ENCODE measurements around the gene FFAR3.
"Not testable (repeated sequence)": the region's sequence is repeated elsewhere in the genome, so short reads cannot be mapped to it uniquely, and the experiment has no call there.

The FFAR3 gene

GRCh38 chr19:35363711-35364425 lies 5.6 kb downstream of the FFAR3 start:
- no peak for TF ChIP-seq CTCF (IDR thresholded peaks at IDR 0.05; ENCODE audit: low read depth, low read length, missing control alignments)
- H3K4me3 ChIP-seq (replicated peaks; ENCODE audit: low read depth, low read length) = no peak overlapping the region
- no peak for DNase-seq (ENCODE audit: extremely low read depth, low read depth)

- no peak for TF ChIP-seq CTCF (IDR thresholded peaks at IDR 0.05; ENCODE audit: low read depth, low read length, missing control alignments)
- H3K4me3 ChIP-seq (replicated peaks; ENCODE audit: low read depth, low read length) = no peak overlapping the region
- no peak for DNase-seq (ENCODE audit: extremely low read depth, low read depth)
Measured at GRCh38 chr19:35365303-35365702, 7.0 kb downstream of the FFAR3 start.

GRCh38 chr19:35368378-35368777 lies 10.1 kb downstream of the FFAR3 start:
- no peak for DNase-seq (ENCODE audit: extremely low read depth, low read depth)
- no peak overlapping the region for H3K4me3 ChIP-seq (replicated peaks; ENCODE audit: low read depth, low read length)
- no peak for TF ChIP-seq CTCF (IDR thresholded peaks at IDR 0.05; ENCODE audit: low read depth, low read length, missing control alignments)

GRCh38 chr19:35369522-35369921 lies 11.3 kb downstream of the FFAR3 start:
- no peak overlapping the region for H3K4me3 ChIP-seq (replicated peaks; ENCODE audit: low read depth, low read length)
- no peak for TF ChIP-seq CTCF (IDR thresholded peaks at IDR 0.05; ENCODE audit: low read depth, low read length, missing control alignments)
- no peak for DNase-seq (ENCODE audit: extremely low read depth, low read depth)

GRCh38 chr19:35370722-35371121 lies 12.5 kb downstream of the FFAR3 start, which contains the start of gene GPR42:
TSS of gene GPR42 (plus strand) at chr19:35371068. CDS start at chr19:35371360, 292 bp downstream.
- H3K4me3 ChIP-seq (replicated peaks; ENCODE audit: low read depth, low read length) = no peak within 1 kb of the TSS
- no peak for DNase-seq (ENCODE audit: extremely low read depth, low read depth)
- TF ChIP-seq CTCF (IDR thresholded peaks at IDR 0.05; ENCODE audit: low read depth, low read length, missing control alignments) = no peak

- TF ChIP-seq CTCF (IDR thresholded peaks at IDR 0.05; ENCODE audit: low read depth, low read length, missing control alignments) = no peak
- no peak for DNase-seq (ENCODE audit: extremely low read depth, low read depth)
- H3K4me3 ChIP-seq (replicated peaks; ENCODE audit: low read depth, low read length) = no peak overlapping the region
Measured at GRCh38 chr19:35373492-35373891, 15.2 kb downstream of the FFAR3 start.

- DNase-seq (ENCODE audit: extremely low read depth, low read depth); H3K4me3 ChIP-seq (replicated peaks; ENCODE audit: low read depth, low read length): not testable (repeated sequence)
Measured at GRCh38 chr19:35374031-35374430, 15.8 kb downstream of the FFAR3 start.

All from HFF-Myc (cell line).